ENCODE results near the gene ASCC3.

DNA sequence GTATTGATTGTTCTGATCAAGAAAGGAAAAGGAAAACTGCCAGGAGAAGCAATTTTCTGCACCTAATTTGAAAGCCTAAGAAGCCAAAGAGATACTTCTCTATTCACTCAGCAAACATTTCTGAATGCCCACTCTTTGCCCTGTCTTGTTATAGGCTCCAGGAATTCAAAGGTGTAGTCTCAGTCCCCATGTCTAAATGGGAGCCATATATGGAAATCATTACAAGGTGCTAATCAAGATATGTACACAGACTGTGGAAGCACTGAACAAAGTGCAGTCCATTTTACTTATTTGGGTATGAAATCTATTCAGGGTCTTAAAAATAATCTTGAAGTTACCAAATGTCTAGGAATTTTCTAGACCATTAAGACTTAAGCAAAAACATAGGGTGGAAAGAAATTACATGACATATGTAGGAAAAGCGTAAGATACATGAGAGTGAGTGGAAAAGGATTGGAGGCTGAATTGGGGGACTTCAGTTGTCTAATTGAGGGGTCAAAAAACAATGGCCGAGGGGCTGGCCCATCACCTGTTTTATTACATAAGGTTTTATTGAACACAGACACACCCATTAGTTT, 39.0 kb upstream of the ASCC3 start:
- TF ChIP-seq, protein P1, sequence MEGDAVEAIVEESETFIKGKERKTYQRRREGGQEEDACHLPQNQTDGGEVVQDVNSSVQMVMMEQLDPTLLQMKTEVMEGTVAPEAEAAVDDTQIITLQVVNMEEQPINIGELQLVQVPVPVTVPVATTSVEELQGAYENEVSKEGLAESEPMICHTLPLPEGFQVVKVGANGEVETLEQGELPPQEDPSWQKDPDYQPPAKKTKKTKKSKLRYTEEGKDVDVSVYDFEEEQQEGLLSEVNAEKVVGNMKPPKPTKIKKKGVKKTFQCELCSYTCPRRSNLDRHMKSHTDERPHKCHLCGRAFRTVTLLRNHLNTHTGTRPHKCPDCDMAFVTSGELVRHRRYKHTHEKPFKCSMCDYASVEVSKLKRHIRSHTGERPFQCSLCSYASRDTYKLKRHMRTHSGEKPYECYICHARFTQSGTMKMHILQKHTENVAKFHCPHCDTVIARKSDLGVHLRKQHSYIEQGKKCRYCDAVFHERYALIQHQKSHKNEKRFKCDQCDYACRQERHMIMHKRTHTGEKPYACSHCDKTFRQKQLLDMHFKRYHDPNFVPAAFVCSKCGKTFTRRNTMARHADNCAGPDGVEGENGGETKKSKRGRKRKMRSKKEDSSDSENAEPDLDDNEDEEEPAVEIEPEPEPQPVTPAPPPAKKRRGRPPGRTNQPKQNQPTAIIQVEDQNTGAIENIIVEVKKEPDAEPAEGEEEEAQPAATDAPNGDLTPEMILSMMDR (IDR thresholded peaks at IDR 0.05) = no peak
- TF ChIP-seq EZH2phosphoT487 (IDR thresholded peaks at IDR 0.05) (no peak), EZH2 (IDR thresholded peaks at IDR 0.05) (no peak)

Measured in neural progenitor cell (in vitro differentiated cells).